Neutrophil (primary cell): Measurements from ENCODE around the gene FASTK.

Experiments
- H3K27ac ChIP-seq: fragments of 200-600 bp; sonication (generic); 2 replicates; pipeline ENCODE4 v1.5.1; 2016; ENCODE audit warnings: mild to moderate bottlenecking, moderate library complexity
- H3K27me3 ChIP-seq: fragments of 200-600 bp; sonication (generic); 2 replicates; pipeline ENCODE4 v1.6.0; 2016; ENCODE audit warnings: mild to moderate bottlenecking
- H3K36me3 ChIP-seq: fragments of 200-600 bp; sonication (generic); 2 replicates; pipeline ENCODE4 v1.5.1; 2017
- H3K4me1 ChIP-seq, 2 experiments: fragments of 200-600 bp in 1 of 2; sonication (generic) in 1 of 2; 1 replicate in 1 of 2; 2 replicates in 1 of 2; pipeline versions ENCODE4 v1.5.1 to v1.6.1; 2013 to 2016; ENCODE audit warnings: low read depth in 1 of 2, low read length in 1 of 2, mild to moderate bottlenecking in 1 of 2, moderate library complexity in 1 of 2; ENCODE audit not compliant: control insufficient read depth in 1 of 2, insufficient read depth in 1 of 2
- H3K4me3 ChIP-seq, 2 experiments: fragments of 200-600 bp in 1 of 2; sonication (generic) in 1 of 2; 1 replicate in 1 of 2; 2 replicates in 1 of 2; pipeline ENCODE4 v1.5.1; 2013 to 2016; ENCODE audit warnings: low read depth in 1 of 2, low read length in 1 of 2, mild to moderate bottlenecking in 1 of 2, moderate library complexity in 1 of 2
- H3K9me3 ChIP-seq: fragments of 200-600 bp; sonication (generic); 2 replicates; pipeline ENCODE4 v1.5.1; 2016
- CTCF ChIP-seq: fragments of 200-600 bp; sonication (generic); IDR thresholded peaks from 2 replicates; pipeline ENCODE4 v1.5.1; 2016; ENCODE audit warnings: antibody characterized with exemption

The FASTK gene

GRCh38 chr7:151083824-151084160, 3.2 kb upstream of the FASTK start:
- peak overlapping the region; percentile 68 for H3K27ac ChIP-seq
- no peak for TF ChIP-seq CTCF
- H3K27me3 ChIP-seq, result peaks cover 45% of the 10 kb centered on the region
- H3K4me3 ChIP-seq, result peak overlapping the region; percentile 59 to 84
- H3K4me1 ChIP-seq, result peaks cover 60 to 69% of the 10 kb centered on the region in 2 experiments
- H3K9me3 ChIP-seq, result no peaks in the 10 kb centered on the region
- peaks cover 6% of the 10 kb centered on the region for H3K36me3 ChIP-seq

- Histone ChIP-seq H3K4me1 (peaks cover 55 to 63% of the 10 kb centered on the region in 2 experiments), H3K9me3 (no peaks in the 10 kb centered on the region), H3K27ac (peak within 1 kb of the TSS; percentile 68)
Measured at GRCh38 chr7:151083071-151083823, 2.6 kb upstream of the FASTK start, which contains the start of gene TMUB1. Gene TMUB1, minus strand, starts transcription at chr7:151083493. Its CDS starts 930 bp downstream, at chr7:151082563.

GRCh38 chr7:151082141-151083070, 1.8 kb upstream of the FASTK start:
- H3K27ac ChIP-seq, result peak overlapping the region; percentile 68
- peak overlapping the region; percentile 59 to 84 for H3K4me3 ChIP-seq
- H3K4me1 ChIP-seq, result peaks cover 46 to 55% of the 10 kb centered on the region in 2 experiments
- H3K9me3 ChIP-seq, result no peaks in the 10 kb centered on the region
- peaks cover 7% of the 10 kb centered on the region for H3K36me3 ChIP-seq
- peaks cover 31% of the 10 kb centered on the region for H3K27me3 ChIP-seq
- no peak for TF ChIP-seq CTCF

More at GRCh38 chr7:151083071-151083823, 2.6 kb upstream of the FASTK start, which contains the start of gene TMUB1:
- peaks cover 40% of the 10 kb centered on the region for H3K27me3 ChIP-seq
- H3K4me3 ChIP-seq, result peak within 1 kb of the TSS; percentile 59 to 84
- TF ChIP-seq CTCF, result no peak
- peaks cover 6% of the 10 kb centered on the region for H3K36me3 ChIP-seq

GRCh38 chr7:151081170-151082101, 827 bp upstream of the FASTK start:
- peak overlapping the region; percentile 82 for H3K27ac ChIP-seq
- peaks cover 39 to 48% of the 10 kb centered on the region in 2 experiments for H3K4me1 ChIP-seq
- H3K9me3 ChIP-seq, result no peaks in the 10 kb centered on the region
- peak overlapping the region; percentile 79 to 99 for H3K4me3 ChIP-seq
- peaks cover 24% of the 10 kb centered on the region for H3K27me3 ChIP-seq
- no peak for TF ChIP-seq CTCF
- H3K36me3 ChIP-seq, result peaks cover 17% of the 10 kb centered on the region

- H3K27me3 ChIP-seq, result peaks cover 14% of the 10 kb centered on the region
- peak overlapping the region; percentile 79 to 99 for H3K4me3 ChIP-seq
- TF ChIP-seq CTCF, result no peak
- H3K9me3 ChIP-seq, result no peaks in the 10 kb centered on the region
- peaks cover 33 to 41% of the 10 kb centered on the region in 2 experiments for H3K4me1 ChIP-seq
- H3K27ac ChIP-seq, result peak overlapping the region; percentile 82
- H3K36me3 ChIP-seq, result peaks cover 30% of the 10 kb centered on the region
Measured at GRCh38 chr7:151080067-151080521, 515 bp downstream of the FASTK start.
